ENCODE measurements around the gene DNAI2.

Gene DNAI2

GRCh38 chr17:74356646-74357465 lies 82.8 kb downstream of the DNAI2 start:
- POLR2A ChIA-PET, result no interaction called here

GRCh38 chr17:74357466-74357809 lies 83.4 kb downstream of the DNAI2 start:
- Histone ChIP-seq H3K4me3 (ENCODE audit: low read depth, low read length) (no peak overlapping the region), H3K27ac (ENCODE audit: extremely low read depth, low read depth, low read length) (no peak overlapping the region), H3K36me3 (ENCODE audit: control insufficient read depth in 2 of 2, insufficient read depth in 1 of 2, low read length in 2 of 2) (no peaks in the 10 kb centered on the region), H3K9me3 (ENCODE audit: control insufficient read depth, insufficient read depth, low read depth, low read length) (no peaks in the 10 kb centered on the region), H3K4me1 (ENCODE audit: control insufficient read depth, insufficient read depth, low read length) (no peaks in the 10 kb centered on the region)
- CTCF ChIA-PET, result interaction anchor here (0.6 to 7.0 kb wide), 8 partner anchors 9 to 100 kb away, joined by 3 to 104 read pairs (median 6); partner anchors contain the start of gene GPR142
- TF ChIP-seq ZNF155 (tag by site-specific recombination; IDR thresholded peaks at IDR 0.05) (no peak), ZNF266 (tag by site-specific recombination; IDR thresholded peaks at IDR 0.05; ENCODE audit: low read depth) (no peak), ZNF133 (tag by site-specific recombination; IDR thresholded peaks at IDR 0.05) (no peak), ZNF707 (tag by site-specific recombination; IDR thresholded peaks at IDR 0.05) (no peak), ZNF670 (tag by site-specific recombination; IDR thresholded peaks at IDR 0.05; ENCODE audit: low read depth) (no peak), ZNF747 (tag by site-specific recombination; IDR thresholded peaks at IDR 0.05) (no peak)
- POLR2A ChIA-PET, result no interaction called here

More at GRCh38 chr17:74356646-74357465, 82.8 kb downstream of the DNAI2 start:
- Histone ChIP-seq H3K36me3 (ENCODE audit: control insufficient read depth in 2 of 2, insufficient read depth in 1 of 2, low read length in 2 of 2) (no peaks in the 10 kb centered on the region), H3K27ac (ENCODE audit: extremely low read depth, low read depth, low read length) (no peak overlapping the region), H3K9me3 (ENCODE audit: control insufficient read depth, insufficient read depth, low read depth, low read length) (no peaks in the 10 kb centered on the region), H3K4me1 (ENCODE audit: control insufficient read depth, insufficient read depth, low read length) (no peaks in the 10 kb centered on the region), H3K4me3 (ENCODE audit: low read depth, low read length) (no peak overlapping the region)
- TF ChIP-seq ZNF777 (tag by site-specific recombination; IDR thresholded peaks at IDR 0.05; ENCODE audit: borderline replicate concordance) (no peak), ZBTB7A (tag by site-specific recombination; IDR thresholded peaks at IDR 0.05; ENCODE audit: low read depth) (no peak), SP3 (tag by site-specific recombination; IDR thresholded peaks at IDR 0.05) (no peak), ZNF157 (tag by site-specific recombination; IDR thresholded peaks at IDR 0.05) (no peak), ZNF449 (tag by site-specific recombination; IDR thresholded peaks at IDR 0.05) (no peak), ZNF398 (tag by site-specific recombination; IDR thresholded peaks at IDR 0.05) (no peak), OVOL3 (tag by site-specific recombination; IDR thresholded peaks at IDR 0.05) (no peak), ZXDB (tag by site-specific recombination; IDR thresholded peaks at IDR 0.05) (no peak), ZNF48 (tag by site-specific recombination; IDR thresholded peaks at IDR 0.05) (no peak)
- CTCF ChIA-PET, result interaction anchor here (0.6 to 3.4 kb wide), 8 partner anchors 9 to 757 kb away, joined by 3 to 21 read pairs (median 5); partner anchors contain the start of gene GPR142

- Histone ChIP-seq H3K36me3 (ENCODE audit: control insufficient read depth in 2 of 2, insufficient read depth in 1 of 2, low read length in 2 of 2) (no peaks in the 10 kb centered on the region), H3K27ac (ENCODE audit: extremely low read depth, low read depth, low read length) (no peak overlapping the region), H3K4me3 (ENCODE audit: low read depth, low read length) (no peak overlapping the region), H3K9me3 (ENCODE audit: control insufficient read depth, insufficient read depth, low read depth, low read length) (no peaks in the 10 kb centered on the region), H3K4me1 (ENCODE audit: control insufficient read depth, insufficient read depth, low read length) (no peaks in the 10 kb centered on the region)
- POLR2A ChIA-PET, result no interaction called here
- CTCF ChIA-PET, result interaction anchor here (1.3 to 7.0 kb wide), 5 partner anchors 9 to 99 kb away, joined by 4 to 104 read pairs (median 21); partner anchors contain the start of gene GPR142
- 0 out of 2 replicates have a peak, but pooled peaks have one; percentile 19 for TF ChIP-seq HOXD13 (CRISPR knock-in tag; IDR thresholded peaks at IDR 0.05; ENCODE audit: borderline replicate concordance)
- TF ChIP-seq ZFHX2 (tag by site-specific recombination; conservative IDR thresholded peaks at IDR 0.05), result no peak
Observed at GRCh38 chr17:74358697-74359096, 84.7 kb downstream of the DNAI2 start.
